HEK293 (cell line): Measurements from ENCODE around the gene BBS9.

ENCODE experiments used
- CTCF ChIA-PET: fragments of 350-600 bp; formaldehyde crosslinking; extraction: SDS; loops from one replicate; lab custom pipeline; 2021; ENCODE audit warnings: antibody characterized with exemption; lab: Yijun Ruan, JAX
- POLR2A ChIA-PET: fragments of 300-600 bp; formaldehyde crosslinking; extraction: SDS; loops from one replicate; lab custom pipeline; 2020; ENCODE audit warnings: antibody characterized with exemption, inconsistent platforms; lab: Yijun Ruan, JAX
- H3K27ac ChIP-seq: fragments of 200-500 bp; sonication (Bioruptor generic); 2 replicates; pipeline ENCODE4 v1.5.1; 2014; ENCODE audit warnings: low read depth, low read length, control low read depth, inconsistent platforms; ENCODE audit errors: extremely low read depth
- H3K36me3 ChIP-seq, 2 experiments: fragments of 200-500 bp in 1 of 2; sonication (Bioruptor generic) in 1 of 2; 1 replicate in 1 of 2; 2 replicates in 1 of 2; pipeline ENCODE4 v1.5.1; 2014 to 2017; ENCODE audit warnings: inconsistent platforms in 2 of 2, low read length in 2 of 2; ENCODE audit not compliant: control insufficient read depth in 2 of 2, insufficient read depth in 1 of 2
- H3K4me1 ChIP-seq: fragments of 200-500 bp; sonication (Bioruptor generic); 2 replicates; pipeline ENCODE4 v1.5.1; 2014; ENCODE audit warnings: mild to moderate bottlenecking, low read length, inconsistent platforms; ENCODE audit not compliant: control insufficient read depth, insufficient read depth
- H3K4me3 ChIP-seq: 2 replicates; pipeline ENCODE4 v1.5.1; 2011; ENCODE audit warnings: low read depth, mild to moderate bottlenecking, control low read depth, low read length, moderate library complexity
- H3K9me3 ChIP-seq: fragments of 200-500 bp; sonication (Bioruptor generic); 2 replicates; pipeline ENCODE4 v1.5.1; 2014; ENCODE audit warnings: low read depth, low read length, inconsistent platforms; ENCODE audit not compliant: control insufficient read depth, insufficient read depth
- BCL6B ChIP-seq: fragments of 450-650 bp; formaldehyde crosslinking; IDR thresholded peaks from 2 replicates; pipeline ENCODE4 v1.5.1; 2017; ENCODE audit warnings: missing biosample characterization, missing genetic modification characterization
- CTCF ChIP-seq: fragments of 450-650 bp; formaldehyde crosslinking; IDR thresholded peaks from 2 replicates; pipeline ENCODE4 v1.5.1; 2016; ENCODE audit warnings: missing biosample characterization, missing genetic modification characterization
- GLI4 ChIP-seq: fragments of 450-650 bp; formaldehyde crosslinking; IDR thresholded peaks from 2 replicates; pipeline ENCODE4 v1.5.1; 2016; ENCODE audit warnings: missing biosample characterization, missing genetic modification characterization
- OSR2 ChIP-seq: fragments of 450-650 bp; formaldehyde crosslinking; IDR thresholded peaks from 2 replicates; pipeline ENCODE4 v1.5.1; 2016; ENCODE audit warnings: missing biosample characterization, missing genetic modification characterization
- PRDM10 ChIP-seq: fragments of 450-650 bp; formaldehyde crosslinking; IDR thresholded peaks from 2 replicates; pipeline ENCODE4 v1.5.1; 2016; ENCODE audit warnings: missing biosample characterization, missing genetic modification characterization
- SCRT2 ChIP-seq: fragments of 450-650 bp; formaldehyde crosslinking; IDR thresholded peaks from 2 replicates; pipeline ENCODE4 v1.5.1; 2016; ENCODE audit warnings: missing biosample characterization, missing genetic modification characterization
- YY2 ChIP-seq: fragments of 450-650 bp; formaldehyde crosslinking; IDR thresholded peaks from 2 replicates; pipeline ENCODE4 v1.5.1; 2016; ENCODE audit warnings: missing biosample characterization, missing genetic modification characterization
- ZNF16 ChIP-seq: fragments of 450-650 bp; formaldehyde crosslinking; IDR thresholded peaks from 2 replicates; pipeline ENCODE4 v1.5.1; 2016; ENCODE audit warnings: low read depth, missing biosample characterization, missing genetic modification characterization
- ZNF169 ChIP-seq: fragments of 450-650 bp; formaldehyde crosslinking; IDR thresholded peaks from 2 replicates; pipeline ENCODE4 v1.5.1; 2016; ENCODE audit warnings: missing biosample characterization, missing genetic modification characterization
- ZNF184 ChIP-seq: fragments of 450-650 bp; IDR thresholded peaks from 2 replicates; pipeline ENCODE4 v1.5.1; 2018; ENCODE audit warnings: missing biosample characterization, mild to moderate bottlenecking, missing genetic modification characterization
- ZNF24 ChIP-seq: fragments of 450-650 bp; formaldehyde crosslinking; IDR thresholded peaks from 2 replicates; pipeline ENCODE4 v1.5.1; 2016; ENCODE audit warnings: missing biosample characterization, missing genetic modification characterization
- ZNF248 ChIP-seq: fragments of 450-650 bp; formaldehyde crosslinking; IDR thresholded peaks from 2 replicates; pipeline ENCODE4 v1.5.1; 2017; ENCODE audit warnings: missing biosample characterization, missing genetic modification characterization
- ZNF26 ChIP-seq: fragments of 450-650 bp; formaldehyde crosslinking; IDR thresholded peaks from 2 replicates; pipeline ENCODE4 v1.5.1; 2016; ENCODE audit warnings: missing biosample characterization, missing genetic modification characterization
- ZNF514 ChIP-seq: fragments of 450-650 bp; formaldehyde crosslinking; IDR thresholded peaks from 2 replicates; pipeline ENCODE4 v1.5.1; 2016; ENCODE audit warnings: missing biosample characterization, missing genetic modification characterization
- ZNF544 ChIP-seq: fragments of 450-650 bp; formaldehyde crosslinking; IDR thresholded peaks from 2 replicates; pipeline ENCODE4 v1.5.0; 2017; ENCODE audit warnings: missing biosample characterization, missing genetic modification characterization
- ZNF747 ChIP-seq: fragments of 450-650 bp; formaldehyde crosslinking; IDR thresholded peaks from 2 replicates; pipeline ENCODE4 v1.5.1; 2016; ENCODE audit warnings: missing biosample characterization, missing genetic modification characterization
- ZXDB ChIP-seq: fragments of 450-650 bp; formaldehyde crosslinking; IDR thresholded peaks from 2 replicates; pipeline ENCODE4 v1.5.1; 2016; ENCODE audit warnings: missing biosample characterization, missing genetic modification characterization
- TF ChIP-seq, protein P1 (sequence below): fragments of 450-650 bp; IDR thresholded peaks from 2 replicates; pipeline ENCODE4 v1.5.1; 2018; ENCODE audit warnings: missing biosample characterization, missing genetic modification characterization
- TF ChIP-seq, protein P2 (sequence below): fragments of 450-650 bp; formaldehyde crosslinking; IDR thresholded peaks from 2 replicates; pipeline ENCODE4 v1.5.1; 2016; ENCODE audit warnings: missing biosample characterization, missing genetic modification characterization
- TF ChIP-seq, protein P3 (sequence below): fragments of 450-650 bp; formaldehyde crosslinking; IDR thresholded peaks from 2 replicates; pipeline ENCODE4 v1.5.1; 2016; ENCODE audit warnings: missing biosample characterization, missing genetic modification characterization, borderline replicate concordance

The BBS9 gene

DNA sequence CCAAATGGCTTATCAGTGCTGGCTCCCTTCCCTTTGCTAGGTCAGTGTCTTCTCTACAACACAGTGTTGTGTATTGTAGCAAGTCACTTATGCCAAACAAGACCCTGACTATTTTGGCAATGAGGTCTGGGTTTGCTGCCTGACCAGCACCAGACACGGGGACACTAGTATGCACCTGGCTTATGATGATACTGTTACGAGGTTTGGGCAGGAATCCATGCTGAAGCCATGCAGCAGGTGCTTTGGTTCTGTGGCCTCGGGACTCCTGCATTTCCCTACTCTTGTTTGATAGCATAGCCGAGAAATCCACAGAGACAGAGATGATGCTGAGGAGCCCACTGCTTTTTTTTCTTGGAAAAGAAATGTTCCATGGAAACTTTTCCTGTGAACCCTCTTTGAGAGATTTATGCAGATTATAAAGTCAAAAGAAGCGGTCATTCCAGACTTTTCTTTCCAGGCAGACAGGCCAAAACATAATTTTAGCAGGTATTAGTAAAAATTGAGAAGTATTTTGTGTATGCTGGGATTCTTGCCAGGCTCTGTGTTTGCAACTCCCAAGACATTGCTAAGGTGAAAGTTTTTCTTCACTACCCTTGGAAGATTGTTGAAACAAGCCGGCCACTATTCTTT is 291.1 kb downstream of the BBS9 start (continued):
- TF ChIP-seq, protein P1, sequence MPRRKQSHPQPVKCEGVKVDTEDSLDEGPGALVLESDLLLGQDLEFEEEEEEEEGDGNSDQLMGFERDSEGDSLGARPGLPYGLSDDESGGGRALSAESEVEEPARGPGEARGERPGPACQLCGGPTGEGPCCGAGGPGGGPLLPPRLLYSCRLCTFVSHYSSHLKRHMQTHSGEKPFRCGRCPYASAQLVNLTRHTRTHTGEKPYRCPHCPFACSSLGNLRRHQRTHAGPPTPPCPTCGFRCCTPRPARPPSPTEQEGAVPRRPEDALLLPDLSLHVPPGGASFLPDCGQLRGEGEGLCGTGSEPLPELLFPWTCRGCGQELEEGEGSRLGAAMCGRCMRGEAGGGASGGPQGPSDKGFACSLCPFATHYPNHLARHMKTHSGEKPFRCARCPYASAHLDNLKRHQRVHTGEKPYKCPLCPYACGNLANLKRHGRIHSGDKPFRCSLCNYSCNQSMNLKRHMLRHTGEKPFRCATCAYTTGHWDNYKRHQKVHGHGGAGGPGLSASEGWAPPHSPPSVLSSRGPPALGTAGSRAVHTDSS (tag by site-specific recombination) = no peak
- TF ChIP-seq ZXDB (tag by site-specific recombination) = no peak
- no peak for TF ChIP-seq GLI4 (tag by site-specific recombination)
- TF ChIP-seq ZNF248 (tag by site-specific recombination) = no peak

DNA sequence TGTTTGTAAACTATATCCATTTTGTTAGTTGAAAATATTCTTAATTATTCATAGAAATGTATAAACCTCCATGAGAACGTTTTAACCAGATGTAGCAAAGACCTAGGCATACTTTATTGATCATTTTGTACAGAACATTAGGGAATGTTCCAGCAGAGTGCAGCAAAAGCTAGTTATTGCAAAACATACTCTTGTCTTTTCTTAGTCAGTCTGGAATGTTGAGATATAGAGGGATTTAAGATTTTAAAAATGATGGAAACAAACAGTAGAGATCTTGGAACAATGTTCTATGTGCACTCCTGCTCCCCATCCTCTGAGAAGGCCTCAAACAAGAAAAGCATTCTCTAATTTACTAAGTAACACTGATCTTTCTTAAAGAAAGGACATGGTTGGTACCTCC is 292.1 kb downstream of the BBS9 start:
- Histone ChIP-seq H3K9me3 (no peaks in the 10 kb centered on the region), H3K4me1 (0 out of 2 replicates have a peak, but pooled peaks cover 4% of the 10 kb centered on the region), H3K36me3 (no peaks in the 10 kb centered on the region), H3K4me3 (no peak overlapping the region), H3K27ac (no peak overlapping the region)
- POLR2A ChIA-PET = no interaction called here
- CTCF ChIA-PET = no interaction called here
- TF ChIP-seq ZNF184 = no peak
- no peak for TF ChIP-seq YY2 (tag by site-specific recombination)
- TF ChIP-seq OSR2 (tag by site-specific recombination) = no peak
- no peak for TF ChIP-seq PRDM10 (tag by site-specific recombination)
- no peak for TF ChIP-seq ZNF24 (tag by site-specific recombination)
- no peak for TF ChIP-seq ZNF544 (tag by site-specific recombination)
- TF ChIP-seq ZNF26 (tag by site-specific recombination) = no peak
- TF ChIP-seq, protein P2, sequence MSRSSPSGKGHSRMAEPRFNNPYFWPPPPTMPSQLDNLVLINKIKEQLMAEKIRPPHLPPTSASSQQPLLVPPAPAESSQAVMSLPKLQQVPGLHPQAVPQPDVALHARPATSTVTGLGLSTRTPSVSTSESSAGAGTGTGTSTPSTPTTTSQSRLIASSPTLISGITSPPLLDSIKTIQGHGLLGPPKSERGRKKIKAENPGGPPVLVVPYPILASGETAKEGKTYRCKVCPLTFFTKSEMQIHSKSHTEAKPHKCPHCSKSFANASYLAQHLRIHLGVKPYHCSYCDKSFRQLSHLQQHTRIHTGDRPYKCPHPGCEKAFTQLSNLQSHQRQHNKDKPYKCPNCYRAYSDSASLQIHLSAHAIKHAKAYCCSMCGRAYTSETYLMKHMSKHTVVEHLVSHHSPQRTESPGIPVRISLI (tag by site-specific recombination) = no peak
- no peak for TF ChIP-seq ZNF16
- TF ChIP-seq ZNF169 (tag by site-specific recombination) = no peak
- TF ChIP-seq ZXDB (tag by site-specific recombination) = no peak
- TF ChIP-seq BCL6B (tag by site-specific recombination) = no peak
- TF ChIP-seq SCRT2 (tag by site-specific recombination) = no peak
- no peak for TF ChIP-seq CTCF
- no peak for TF ChIP-seq ZNF514
- TF ChIP-seq, protein P3, sequence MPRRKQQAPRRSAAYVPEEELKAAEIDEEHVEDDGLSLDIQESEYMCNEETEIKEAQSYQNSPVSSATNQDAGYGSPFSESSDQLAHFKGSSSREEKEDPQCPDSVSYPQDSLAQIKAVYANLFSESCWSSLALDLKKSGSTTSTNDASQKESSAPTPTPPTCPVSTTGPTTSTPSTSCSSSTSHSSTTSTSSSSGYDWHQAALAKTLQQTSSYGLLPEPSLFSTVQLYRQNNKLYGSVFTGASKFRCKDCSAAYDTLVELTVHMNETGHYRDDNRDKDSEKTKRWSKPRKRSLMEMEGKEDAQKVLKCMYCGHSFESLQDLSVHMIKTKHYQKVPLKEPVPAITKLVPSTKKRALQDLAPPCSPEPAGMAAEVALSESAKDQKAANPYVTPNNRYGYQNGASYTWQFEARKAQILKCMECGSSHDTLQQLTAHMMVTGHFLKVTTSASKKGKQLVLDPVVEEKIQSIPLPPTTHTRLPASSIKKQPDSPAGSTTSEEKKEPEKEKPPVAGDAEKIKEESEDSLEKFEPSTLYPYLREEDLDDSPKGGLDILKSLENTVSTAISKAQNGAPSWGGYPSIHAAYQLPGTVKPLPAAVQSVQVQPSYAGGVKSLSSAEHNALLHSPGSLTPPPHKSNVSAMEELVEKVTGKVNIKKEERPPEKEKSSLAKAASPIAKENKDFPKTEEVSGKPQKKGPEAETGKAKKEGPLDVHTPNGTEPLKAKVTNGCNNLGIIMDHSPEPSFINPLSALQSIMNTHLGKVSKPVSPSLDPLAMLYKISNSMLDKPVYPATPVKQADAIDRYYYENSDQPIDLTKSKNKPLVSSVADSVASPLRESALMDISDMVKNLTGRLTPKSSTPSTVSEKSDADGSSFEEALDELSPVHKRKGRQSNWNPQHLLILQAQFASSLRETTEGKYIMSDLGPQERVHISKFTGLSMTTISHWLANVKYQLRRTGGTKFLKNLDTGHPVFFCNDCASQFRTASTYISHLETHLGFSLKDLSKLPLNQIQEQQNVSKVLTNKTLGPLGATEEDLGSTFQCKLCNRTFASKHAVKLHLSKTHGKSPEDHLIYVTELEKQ (tag by site-specific recombination) = no peak
- TF ChIP-seq ZNF747 (tag by site-specific recombination) = no peak
